Measurements from ENCODE around the gene PRKCE.

- TF ChIP-seq CTCF (IDR thresholded peaks at IDR 0.05), result no peak
- TF ChIP-seq EZH2phosphoT487 (IDR thresholded peaks at IDR 0.05; ENCODE audit: borderline replicate concordance, low read depth), result no peak
- no peak for TF ChIP-seq GABPA (IDR thresholded peaks at IDR 0.05; ENCODE audit: low read depth)
- no peak for TF ChIP-seq MXI1 (IDR thresholded peaks at IDR 0.05; ENCODE audit: low read depth, low read length)
- TF ChIP-seq TCF12 (IDR thresholded peaks at IDR 0.05), result no peak
- TF ChIP-seq SMC3 (IDR thresholded peaks at IDR 0.05; ENCODE audit: low read depth, low read length), result no peak
- no peak for TF ChIP-seq POLR2AphosphoS5 (IDR thresholded peaks at IDR 0.05; ENCODE audit: low read depth, low read length)
- no peak for TF ChIP-seq REST (IDR thresholded peaks at IDR 0.05; ENCODE audit: low read depth, low read length)
- TF ChIP-seq TAF1 (IDR thresholded peaks at IDR 0.05; ENCODE audit: borderline replicate concordance, low read depth, low read length), result no peak
Observed at GRCh38 chr2:45614330-45614729, 37.1 kb upstream of the PRKCE start.

All from SK-N-SH (cell line).